SW 1271 (cell line): ENCODE measurements around the gene PDIA5.
A peak's percentile ranks its signal among the peaks of the same experiment; 100 is the strongest.

ENCODE experiments used
- DNase-seq, 2 experiments: peaks; one replicate each; lab custom pipeline; 2025; lab: John Stamatoyannopoulos, UW

PDIA5 gene

GRCh38 chr3:123169492-123169929, 102.7 kb downstream of the PDIA5 start:
- DNase-seq, result no peak

GRCh38 chr3:123169930-123170329, 103.1 kb downstream of the PDIA5 start:
- DNase-seq, result no peak

- DNase-seq, result no peak
Measured at GRCh38 chr3:123180791-123181190, 114.0 kb downstream of the PDIA5 start.

GRCh38 chr3:123186695-123187094, 119.9 kb downstream of the PDIA5 start:
- DNase-seq, result no peak

- no peak for DNase-seq
Measured at GRCh38 chr3:123188058-123188457, 121.2 kb downstream of the PDIA5 start.

GRCh38 chr3:123193448-123194101, 126.8 kb downstream of the PDIA5 start:
- no peak for DNase-seq

GRCh38 chr3:123194552-123194951, 127.7 kb downstream of the PDIA5 start:
- DNase-seq, result no peak

- DNase-seq, result no peak
Measured at GRCh38 chr3:123198372-123198771, 131.5 kb downstream of the PDIA5 start.

GRCh38 chr3:123201223-123201556, 134.4 kb downstream of the PDIA5 start:
- DNase-seq, result no peak

GRCh38 chr3:123201557-123202427, 135.0 kb downstream of the PDIA5 start, which contains the start of gene SEC22A:
Gene SEC22A (plus strand): TSS chr3:123201943. CDS start chr3:123209218, 7,275 bp downstream.
- peak; percentile 85 to 94 for DNase-seq

- no peak for DNase-seq
Measured at GRCh38 chr3:123202451-123202850, 135.6 kb downstream of the PDIA5 start.
